ENCODE results near the gene NOXA1.
"Not testable (repeated sequence)": the region's sequence is repeated elsewhere in the genome, so short reads cannot be mapped to it uniquely, and the experiment has no call there.

The NOXA1 gene

GRCh38 chr9:137466389-137467085 lies 43.3 kb downstream of the NOXA1 start:
- not testable (repeated sequence) for DNase-seq

GRCh38 chr9:137467161-137467581 lies 44.0 kb downstream of the NOXA1 start:
- DNase-seq, result no peak

- no peak for DNase-seq
Measured at GRCh38 chr9:137467896-137468295, 44.7 kb downstream of the NOXA1 start.

- no peak for DNase-seq
Measured at GRCh38 chr9:137470785-137471184, 47.6 kb downstream of the NOXA1 start.

GRCh38 chr9:137474271-137474670 lies 51.1 kb downstream of the NOXA1 start:
- DNase-seq, result no peak

- DNase-seq, result no peak
Measured at GRCh38 chr9:137475666-137476065, 52.5 kb downstream of the NOXA1 start.

- DNase-seq, result no peak
Measured at GRCh38 chr9:137476856-137477255, 53.7 kb downstream of the NOXA1 start.

- DNase-seq, result no peak
Measured at GRCh38 chr9:137477778-137478612, 54.8 kb downstream of the NOXA1 start.

GRCh38 chr9:137478613-137478961 lies 55.4 kb downstream of the NOXA1 start:
- no peak for DNase-seq

GRCh38 chr9:137478962-137479861 lies 56.0 kb downstream of the NOXA1 start:
- no peak for DNase-seq

GRCh38 chr9:137479892-137480685 lies 56.9 kb downstream of the NOXA1 start:
- no peak for DNase-seq

- DNase-seq, result no peak
Measured at GRCh38 chr9:137480686-137481683, 57.8 kb downstream of the NOXA1 start.

- DNase-seq, result no peak
Measured at GRCh38 chr9:137482094-137482781, 59.0 kb downstream of the NOXA1 start.
